Activated CD8-positive, alpha-beta memory T cell treated with anti-CD3 and anti-CD28 coated beads for 4 hours (primary cell): Measurements from ENCODE around the gene CDH15.
"Not testable (repeated sequence)": the region's sequence is repeated elsewhere in the genome, so short reads cannot be mapped to it uniquely, and the experiment has no call there.

Experiments
- DNase-seq, 2 donors: peaks; one replicate each; pipeline ENCODE4 v3.0.0-alpha.2; 2020; ENCODE audit warnings: low read depth in 2 of 2

The CDH15 gene

GRCh38 chr16:89172528-89173173, 1.1 kb downstream of the CDH15 start:
- DNase-seq = no peak

GRCh38 chr16:89173174-89173921, 1.8 kb downstream of the CDH15 start:
- DNase-seq = no peak

- no peak for DNase-seq
Measured at GRCh38 chr16:89174055-89174827, 2.7 kb downstream of the CDH15 start.

GRCh38 chr16:89174877-89175276, 3.3 kb downstream of the CDH15 start:
- DNase-seq = no peak

GRCh38 chr16:89175280-89176146, 4.0 kb downstream of the CDH15 start:
- no peak for DNase-seq

GRCh38 chr16:89176147-89176690, 4.7 kb downstream of the CDH15 start:
- DNase-seq = no peak

GRCh38 chr16:89176717-89177116, 5.2 kb downstream of the CDH15 start:
- no peak for DNase-seq

- no peak for DNase-seq
Measured at GRCh38 chr16:89177501-89177900, 6.0 kb downstream of the CDH15 start.

- no peak for DNase-seq
Measured at GRCh38 chr16:89178453-89179147, 7.1 kb downstream of the CDH15 start.

GRCh38 chr16:89179148-89179484, 7.6 kb downstream of the CDH15 start:
- DNase-seq = no peak

GRCh38 chr16:89179656-89180315, 8.2 kb downstream of the CDH15 start:
- DNase-seq = no peak

- DNase-seq = no peak
Measured at GRCh38 chr16:89183463-89183862, 11.9 kb downstream of the CDH15 start.

- no peak for DNase-seq
Measured at GRCh38 chr16:89183975-89184676, 12.6 kb downstream of the CDH15 start.

- DNase-seq = no peak
Measured at GRCh38 chr16:89184677-89184932, 13.1 kb downstream of the CDH15 start.

- no peak for DNase-seq
Measured at GRCh38 chr16:89184933-89185794, 13.6 kb downstream of the CDH15 start.

- not testable (repeated sequence) for DNase-seq
Measured at GRCh38 chr16:89185887-89186592, 14.5 kb downstream of the CDH15 start.

- DNase-seq = not testable (repeated sequence)
Measured at GRCh38 chr16:89186593-89187031, 15.1 kb downstream of the CDH15 start.

- DNase-seq = no peak
Measured at GRCh38 chr16:89187032-89187769, 15.7 kb downstream of the CDH15 start.
